HEK293T (cell line): ENCODE measurements around the gene UNC45A.

Experiments used
- ARNT ChIP-seq: fragments of 450-650 bp; IDR thresholded peaks from 2 replicates; pipeline ENCODE4 v1.6.1; 2017; ENCODE audit warnings: mild to moderate bottlenecking
- BHLHE40 ChIP-seq: fragments of 450-650 bp; IDR thresholded peaks from 2 replicates; pipeline ENCODE4 v1.6.1; 2016; ENCODE audit warnings: mild to moderate bottlenecking, moderate library complexity, borderline replicate concordance
- ELF4 ChIP-seq: fragments of 450-650 bp; IDR thresholded peaks from 2 replicates; pipeline ENCODE4 v1.6.1; 2017; ENCODE audit warnings: antibody characterized with exemption
- FOXA1 ChIP-seq: fragments of 450-650 bp; IDR thresholded peaks from 2 replicates; pipeline ENCODE4 v1.6.1; 2016; ENCODE audit warnings: mild to moderate bottlenecking
- FOXK2 ChIP-seq: fragments of 450-650 bp; IDR thresholded peaks from 2 replicates; pipeline ENCODE4 v1.6.1; 2016; ENCODE audit warnings: mild to moderate bottlenecking
- FOXM1 ChIP-seq: fragments of 450-650 bp; IDR thresholded peaks from 2 replicates; pipeline ENCODE4 v1.6.1; 2017; ENCODE audit warnings: mild to moderate bottlenecking, borderline replicate concordance
- HDGF ChIP-seq: fragments of 450-650 bp; IDR thresholded peaks from 2 replicates; pipeline ENCODE4 v1.6.1; 2017; ENCODE audit warnings: antibody characterized with exemption, borderline replicate concordance
- NFRKB ChIP-seq: fragments of 450-650 bp; IDR thresholded peaks from 2 replicates; pipeline ENCODE4 v1.6.1; 2016; ENCODE audit warnings: mild to moderate bottlenecking, moderate library complexity
- PKNOX1 ChIP-seq: fragments of 450-650 bp; IDR thresholded peaks from 2 replicates; pipeline ENCODE4 v1.6.1; 2016
- SP1 ChIP-seq: fragments of 450-650 bp; IDR thresholded peaks from 2 replicates; pipeline ENCODE4 v1.6.1; 2017
- SUZ12 ChIP-seq: fragments of 450-650 bp; IDR thresholded peaks from 2 replicates; pipeline ENCODE4 v1.6.1; 2016; ENCODE audit warnings: mild to moderate bottlenecking
- TARDBP ChIP-seq: fragments of 450-650 bp; IDR thresholded peaks from 2 replicates; pipeline ENCODE4 v1.6.1; 2016
- ZNF384 ChIP-seq: fragments of 450-650 bp; IDR thresholded peaks from 2 replicates; pipeline ENCODE4 v1.6.1; 2016

GRCh38 chr15:90990446-90990845 is 55.4 kb downstream of the UNC45A start:
- TF ChIP-seq BHLHE40 (no peak), PKNOX1 (no peak), SUZ12 (no peak), SP1 (no peak), ELF4 (no peak), TARDBP (no peak), FOXM1 (no peak), FOXA1 (no peak), ARNT (no peak), NFRKB (no peak), HDGF (no peak), ZNF384 (no peak), FOXK2 (no peak)
